ENCODE measurements around the gene ABCG8. TPM values are rescaled to one million over a fixed set of nuclear protein-coding genes. Genes with fewer than 3 reads are reported as not detected.

Gene ABCG8
- not detected in 2 replicates for total RNA-seq

DNA sequence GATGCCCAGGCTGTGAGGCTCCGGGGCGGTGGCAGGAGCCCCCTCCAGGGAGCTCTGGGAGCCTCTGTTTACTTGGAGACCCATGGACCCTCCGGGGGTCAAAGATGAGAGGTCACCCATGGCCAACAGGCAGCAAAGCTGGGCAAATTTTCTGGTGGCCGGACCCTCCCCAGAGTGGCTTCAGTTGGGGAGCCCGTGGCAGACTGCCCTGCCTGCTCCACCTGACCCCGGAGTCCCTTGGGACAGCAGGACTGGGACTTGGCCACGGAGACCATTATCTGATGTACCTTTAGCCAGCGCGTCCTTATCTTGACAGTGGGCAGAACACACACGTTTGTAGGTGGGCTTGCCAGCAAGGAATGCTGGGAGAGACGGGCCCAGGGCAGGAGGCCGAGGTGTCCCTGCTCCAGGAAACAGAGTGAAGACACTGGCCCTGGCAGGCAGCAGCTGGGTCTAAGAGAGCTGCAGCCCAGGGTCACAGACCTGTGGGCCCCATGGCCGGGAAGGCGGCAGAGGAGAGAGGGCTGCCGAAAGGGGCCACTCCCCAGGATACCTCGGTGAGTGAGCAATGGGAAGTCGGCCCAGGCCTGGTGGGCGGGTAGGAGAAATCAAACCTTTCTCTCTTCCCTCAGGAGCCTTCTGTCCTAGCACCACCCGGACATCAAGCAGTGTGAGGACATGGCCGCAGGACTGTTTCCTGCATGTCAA is at the start of gene ABCG8, which contains the start of gene ABCG5:
Gene ABCG8 (plus strand): TSS at position 412 of the 708 bp plus-strand sequence. CDS start 83 bp downstream, at position 495.
Gene ABCG5 (minus strand): TSS at position 280 of the 708 bp plus-strand sequence. CDS start 160 bp downstream, at position 120.

Small RNAs within 50 kb of the gene (small RNA-seq; reads per million reads assigned to genes)
- gene RN7SL455P (not detected), gene RNU6-1048P (not detected)

Other genes starting within 250 kb of the ABCG8 start
- 39.1 and 49.1 TPM in 2 replicates for gene THADA, start 242.9 kb upstream of the ABCG8 start, total RNA-seq
- gene PLEKHH2, start 201.7 kb upstream of the ABCG8 start, total RNA-seq, result 27.0 and 33.1 TPM in 2 replicates
- gene C1GALT1C1L, start 162.5 kb upstream of the ABCG8 start, total RNA-seq, result 0.76 and 1.8 TPM in 2 replicates
- gene DYNC2LI1, start 64.9 kb upstream of the ABCG8 start, total RNA-seq, result 32.7 and 40.0 TPM in 2 replicates
- not detected in 2 replicates for gene ABCG5, start 132 bp upstream of the ABCG8 start, total RNA-seq
- 65.9 and 67.2 TPM in 2 replicates for gene LRPPRC, start 157.0 kb downstream of the ABCG8 start, total RNA-seq

All from articular chondrocyte of knee joint (primary cell).